HCT116 (cell line): ENCODE data around the gene ADAM10.

Experiments used
- CEBPB ChIP-seq: IDR thresholded peaks from 2 replicates; pipeline ENCODE4 v1.6.1; 2012; ENCODE audit warnings: low read depth
- CTCF ChIP-seq, 3 experiments: fragments of 200-600 bp in 1 of 3; sonication (generic) in 1 of 3; IDR thresholded peaks in 2 of 3; conservative IDR thresholded peaks in 1 of 3; 2 replicates each; pipeline ENCODE4 v1.5.1; 2012 to 2017; ENCODE audit warnings: low read depth in 2 of 3, low read length in 2 of 3, antibody characterized with exemption in 1 of 3, borderline replicate concordance in 1 of 3, control low read depth in 1 of 3, mild to moderate bottlenecking in 1 of 3, mixed read lengths in 1 of 3, mixed run types in 1 of 3, moderate library complexity in 1 of 3; ENCODE audit not compliant: insufficient read depth in 1 of 3
- EZH2 ChIP-seq: fragments of 200-600 bp; sonication (generic); IDR thresholded peaks from 2 replicates; pipeline ENCODE4 v1.6.1; 2017; ENCODE audit warnings: antibody characterized with exemption, mixed run types
- POLR2A ChIP-seq: IDR thresholded peaks from 2 replicates; pipeline ENCODE4 v1.7.0; 2011; ENCODE audit warnings: borderline replicate concordance; ENCODE audit not compliant: insufficient read depth, insufficient read length; ENCODE audit errors: extremely low read depth
- ZBTB33 ChIP-seq: IDR thresholded peaks from 2 replicates; pipeline ENCODE4 v1.6.1; 2011; ENCODE audit warnings: mild to moderate bottlenecking, low read length, moderate library complexity; ENCODE audit not compliant: insufficient replicate concordance; ENCODE audit errors: extremely low read depth
- ZNF274 ChIP-seq: fragments of 200-500 bp; sonication (Bioruptor generic); IDR thresholded peaks from 2 replicates; pipeline ENCODE4 v1.6.1; 2014; ENCODE audit warnings: mild to moderate bottlenecking, low read depth, low read length, inconsistent platforms

- TF ChIP-seq EZH2 (no peak), POLR2A (no peak), CTCF (IDR thresholded peaks at IDR 0.05 in 2 of 3, conservative IDR thresholded peaks at IDR 0.05 in 1 of 3; ENCODE audit: borderline replicate concordance in 1 of 3, insufficient read depth in 1 of 3, low read depth in 2 of 3, low read length in 2 of 3) (no peak), ZNF274 (no peak), ZBTB33 (no peak), CEBPB (no peak)
Measured at GRCh38 chr15:58543664-58544335, 205.7 kb downstream of the ADAM10 start.
